Smooth muscle cell (in vitro differentiated cells): Measurements from ENCODE around the gene SHISA5. TPM values are rescaled to one million over a fixed set of nuclear protein-coding genes. Genes with fewer than 3 reads are reported as not detected.

Experiments
- DNase-seq: peaks from one replicate; lab custom pipeline; 2025; ENCODE audit not compliant: unreplicated experiment; lab: John Stamatoyannopoulos, UW
- H2AFZ ChIP-seq: fragments of 200-600 bp; sonication (generic); 2 replicates; pipeline ENCODE4 v1.6.0; 2016; ENCODE audit warnings: antibody characterized with exemption, low read depth, mild to moderate bottlenecking
- H3F3A ChIP-seq: fragments of 200-600 bp; sonication (generic); 2 replicates; pipeline ENCODE4 v1.6.0; 2017; ENCODE audit warnings: antibody characterized with exemption, low read depth
- H3K27ac ChIP-seq: fragments of 200-600 bp; sonication (generic); 2 replicates; pipeline ENCODE4 v1.5.1; 2016; ENCODE audit warnings: low read depth, mild to moderate bottlenecking
- H3K27me3 ChIP-seq: fragments of 200-600 bp; sonication (generic); 2 replicates; pipeline ENCODE4 v1.6.1; 2016; ENCODE audit warnings: low read depth, mild to moderate bottlenecking
- H3K36me3 ChIP-seq: fragments of 200-600 bp; sonication (generic); 2 replicates; pipeline ENCODE4 v1.5.1; 2016; ENCODE audit warnings: low read depth
- H3K4me1 ChIP-seq: fragments of 200-600 bp; sonication (generic); 2 replicates; pipeline ENCODE4 v1.5.1; 2016; ENCODE audit warnings: low read depth
- H3K4me2 ChIP-seq: fragments of 200-600 bp; sonication (generic); 2 replicates; pipeline ENCODE4 v1.6.0; 2016; ENCODE audit warnings: mild to moderate bottlenecking
- H3K4me3 ChIP-seq: fragments of 200-600 bp; sonication (generic); 2 replicates; pipeline ENCODE4 v1.5.1; 2016; ENCODE audit warnings: mild to moderate bottlenecking
- H3K79me2 ChIP-seq: fragments of 200-600 bp; sonication (generic); 2 replicates; pipeline ENCODE4 v1.6.0; 2016; ENCODE audit warnings: low read depth, mild to moderate bottlenecking
- H3K9ac ChIP-seq: fragments of 200-600 bp; sonication (generic); 2 replicates; pipeline ENCODE4 v1.6.0; 2016; ENCODE audit warnings: low read depth
- H3K9me3 ChIP-seq: fragments of 200-600 bp; sonication (generic); replicated peaks from 2 replicates; pipeline ENCODE4 v1.5.1; 2016; ENCODE audit warnings: low read depth
- H4K20me1 ChIP-seq: fragments of 200-600 bp; sonication (generic); 2 replicates; pipeline ENCODE4 v1.6.0; 2016; ENCODE audit warnings: low read depth
- WGBS: methylation state at CpG from one replicate; pipeline ENCODE4 v1.1.7; 2016; ENCODE audit warnings: low lambda C conversion rate; 5-methylcytosine and 5-hydroxymethylcytosine counted together
- polyA plus RNA-seq: library from polyadenylated mRNA; unstranded; fragments of >200 nt; fragmentation: Nextera tagmentation; extraction: Ambion mirVana; gene quantifications from 2 replicates; pipeline ENCODE4 v1.2.1, GENCODE V29; 2016
- total RNA-seq: library from RNA; depleted of rRNA; stranded (reverse); fragments of >200 nt; gene quantifications from 2 replicates; pipeline ENCODE4 v1.2.3, GENCODE V29; 2014
- TF ChIP-seq, protein P1 (sequence below): fragments of 200-600 bp; sonication (generic); IDR thresholded peaks from 2 replicates; pipeline ENCODE4 v1.5.1; 2017; ENCODE audit warnings: borderline replicate concordance, mild to moderate bottlenecking, antibody characterized with exemption; ENCODE audit not compliant: insufficient read depth, poor library complexity, severe bottlenecking

The SHISA5 gene
- total and polyA plus RNA-seq, 2 experiments from 2014 or later = 124 to 333 TPM

DNA sequence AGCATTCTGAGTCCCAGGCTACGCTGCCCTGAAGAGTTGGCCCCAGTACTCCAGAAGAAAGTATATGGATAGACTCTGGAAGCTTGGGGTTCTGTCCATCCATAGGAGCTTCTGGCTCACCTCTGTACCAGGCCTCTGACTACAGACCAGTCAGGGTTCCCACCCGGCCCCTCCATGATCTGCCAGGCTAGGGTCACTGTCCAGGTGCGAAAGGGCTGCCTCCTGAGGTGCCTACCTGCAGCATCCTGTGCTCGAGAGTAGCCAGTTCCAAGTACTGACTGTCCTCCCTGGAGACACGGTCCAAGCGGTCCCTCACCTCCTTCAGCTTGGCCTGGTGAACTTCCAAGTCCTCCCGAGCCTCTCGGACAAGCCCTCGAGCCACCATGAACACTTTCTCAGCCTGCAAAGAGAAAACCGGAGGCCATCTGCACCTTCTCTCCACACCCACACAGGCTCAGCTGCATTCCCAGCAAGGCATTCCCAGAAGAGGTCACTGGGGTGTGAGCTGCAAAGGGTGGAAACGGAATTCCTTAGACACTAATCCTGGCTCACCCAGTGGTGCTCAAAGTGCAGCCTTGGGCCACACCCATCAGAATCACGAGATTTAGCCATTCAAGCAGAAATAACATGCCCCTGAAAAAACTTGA, 70.4 kb downstream of the SHISA5 start:
- DNase-seq = no peak
- H2AFZ ChIP-seq = no peak overlapping the region
- H3K79me2 ChIP-seq = no peaks in the 10 kb centered on the region

DNA sequence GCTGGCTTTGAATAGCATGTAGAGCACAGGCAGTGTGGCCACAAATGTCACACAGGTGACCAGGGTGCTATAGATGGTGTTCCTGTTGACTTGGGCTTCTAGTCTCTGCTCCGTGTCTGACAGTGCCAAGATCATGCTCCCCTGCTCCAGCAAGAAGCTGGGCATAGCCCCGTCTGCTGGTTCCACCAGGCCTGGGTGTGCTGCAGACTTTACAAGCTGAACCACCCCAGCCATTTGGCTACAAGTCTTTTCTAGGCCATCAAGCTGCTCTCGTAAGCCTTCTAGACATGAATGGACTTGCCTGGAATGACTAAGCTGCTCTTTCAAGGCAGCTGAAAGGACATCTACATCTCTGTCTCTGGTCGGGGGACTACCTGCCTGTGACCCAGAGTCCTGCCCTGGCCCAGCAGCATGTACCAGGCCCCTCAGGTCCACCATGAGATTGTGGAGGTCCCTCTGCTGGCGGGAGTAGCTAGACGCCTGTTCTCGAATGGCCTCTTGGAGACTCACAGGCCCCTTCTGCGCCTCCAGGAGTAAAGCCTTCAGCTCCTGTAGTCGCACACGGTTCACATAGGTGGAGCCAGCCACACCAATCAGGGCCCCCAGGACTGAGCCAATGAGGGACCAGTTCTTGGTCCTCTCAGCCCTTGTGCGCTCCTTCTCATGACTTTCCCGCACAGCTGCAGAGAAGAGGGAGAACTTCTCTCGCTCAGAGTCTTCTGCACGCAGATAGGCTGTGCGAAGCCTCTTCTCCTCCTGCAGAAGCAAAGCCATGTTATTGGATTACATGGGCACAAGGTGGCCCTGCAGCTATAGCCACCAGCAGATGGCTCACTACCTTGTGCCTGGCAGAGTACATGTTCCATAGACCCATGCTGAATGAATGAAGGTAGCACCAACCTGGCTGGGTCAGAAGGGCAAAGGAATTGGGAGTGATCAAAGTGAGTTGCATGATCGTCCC, 71.3 kb downstream of the SHISA5 start:
- Histone ChIP-seq H3K4me1 (peaks cover 6% of the 10 kb centered on the region), H3K36me3 (no peaks in the 10 kb centered on the region), H3K27ac (peak overlapping the region; percentile 74), H3K27me3 (no peaks in the 10 kb centered on the region), H3K9ac (peak overlapping the region; percentile 10), H3K4me3 (no peak overlapping the region), H3K9me3 (no peaks in the 10 kb centered on the region), H3K4me2 (no peak overlapping the region), H3K79me2 (peaks cover 9% of the 10 kb centered on the region), H4K20me1 (peaks cover 6% of the 10 kb centered on the region), H3F3A (peaks cover 5% of the 10 kb centered on the region), H2AFZ (no peak overlapping the region)
- TF ChIP-seq, protein P1, sequence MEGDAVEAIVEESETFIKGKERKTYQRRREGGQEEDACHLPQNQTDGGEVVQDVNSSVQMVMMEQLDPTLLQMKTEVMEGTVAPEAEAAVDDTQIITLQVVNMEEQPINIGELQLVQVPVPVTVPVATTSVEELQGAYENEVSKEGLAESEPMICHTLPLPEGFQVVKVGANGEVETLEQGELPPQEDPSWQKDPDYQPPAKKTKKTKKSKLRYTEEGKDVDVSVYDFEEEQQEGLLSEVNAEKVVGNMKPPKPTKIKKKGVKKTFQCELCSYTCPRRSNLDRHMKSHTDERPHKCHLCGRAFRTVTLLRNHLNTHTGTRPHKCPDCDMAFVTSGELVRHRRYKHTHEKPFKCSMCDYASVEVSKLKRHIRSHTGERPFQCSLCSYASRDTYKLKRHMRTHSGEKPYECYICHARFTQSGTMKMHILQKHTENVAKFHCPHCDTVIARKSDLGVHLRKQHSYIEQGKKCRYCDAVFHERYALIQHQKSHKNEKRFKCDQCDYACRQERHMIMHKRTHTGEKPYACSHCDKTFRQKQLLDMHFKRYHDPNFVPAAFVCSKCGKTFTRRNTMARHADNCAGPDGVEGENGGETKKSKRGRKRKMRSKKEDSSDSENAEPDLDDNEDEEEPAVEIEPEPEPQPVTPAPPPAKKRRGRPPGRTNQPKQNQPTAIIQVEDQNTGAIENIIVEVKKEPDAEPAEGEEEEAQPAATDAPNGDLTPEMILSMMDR = peak; percentile 11
- 75% methylated on average over 16 of the region's 16 CpGs for WGBS
- no peak for DNase-seq

More for the DNA sequence above, 70.4 kb downstream of the SHISA5 start:
- Histone ChIP-seq H3K27ac (peak overlapping the region; percentile 74), H3K4me2 (no peak overlapping the region), H3K4me3 (no peak overlapping the region), H3K9me3 (no peaks in the 10 kb centered on the region), H3K4me1 (peaks cover 2% of the 10 kb centered on the region), H3F3A (peaks cover 5% of the 10 kb centered on the region), H3K27me3 (no peaks in the 10 kb centered on the region), H3K9ac (no peak overlapping the region), H3K36me3 (no peaks in the 10 kb centered on the region), H4K20me1 (no peaks in the 10 kb centered on the region)
- WGBS = 72% methylated on average over 12 of the region's 12 CpGs
- TF ChIP-seq, protein P1 = no peak

DNA sequence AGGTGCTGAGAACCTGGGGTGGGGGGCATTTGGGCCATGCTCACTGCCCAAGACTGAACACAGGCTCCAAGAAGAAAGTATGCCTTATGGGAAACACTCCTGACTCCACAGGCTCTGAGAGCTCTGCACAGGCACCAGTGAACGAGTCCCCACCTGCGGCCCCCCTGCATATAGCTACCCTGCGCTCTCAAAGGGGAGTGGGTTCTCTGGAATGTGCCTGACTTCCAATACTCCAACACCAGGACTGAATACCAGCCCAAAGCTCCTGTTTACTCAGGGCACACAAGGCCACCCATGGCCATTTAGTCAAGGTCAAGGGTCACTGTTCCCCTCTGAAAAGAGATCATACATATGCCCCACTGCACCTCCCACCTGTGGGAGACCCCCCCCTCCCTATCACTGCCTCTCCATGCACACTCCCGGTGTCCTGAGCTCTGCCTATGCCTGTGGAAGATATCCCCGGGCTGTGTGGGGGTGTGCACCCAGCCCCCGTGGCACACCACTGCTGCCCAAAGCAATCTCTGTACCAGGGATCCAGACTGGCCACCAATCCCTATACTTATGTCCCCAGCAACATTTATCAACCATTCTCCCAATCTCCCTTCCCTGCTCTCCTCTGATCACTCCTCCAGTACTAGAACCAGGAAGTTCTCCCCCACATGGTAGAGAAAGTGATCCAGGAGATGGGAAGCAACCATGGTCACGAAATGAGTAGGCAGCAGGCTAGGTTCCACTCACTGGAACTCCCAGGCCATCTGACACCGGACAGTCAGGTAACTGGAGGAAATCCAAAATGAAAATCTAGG, 72.5 kb downstream of the SHISA5 start:
- Histone ChIP-seq H3K4me1 (peaks cover 11% of the 10 kb centered on the region), H3K4me2 (no peak overlapping the region), H4K20me1 (peaks cover 18% of the 10 kb centered on the region), H3F3A (peaks cover 5% of the 10 kb centered on the region), H3K27me3 (no peaks in the 10 kb centered on the region), H3K9ac (no peak overlapping the region), H3K36me3 (no peaks in the 10 kb centered on the region), H3K4me3 (no peak overlapping the region), H3K27ac (peak overlapping the region; percentile 74), H3K9me3 (no peaks in the 10 kb centered on the region), H3K79me2 (peaks cover 21% of the 10 kb centered on the region), H2AFZ (no peak overlapping the region)
- TF ChIP-seq, protein P1 = no peak
- WGBS = 92% methylated on average over 8 of the region's 8 CpGs
- DNase-seq = no peak
